NCI-H1092 treated with DMSO at 0.1 percent for 48 hours (cell line): ENCODE measurements around the gene CYB561.
A peak's percentile ranks its signal among the peaks of the same experiment; 100 is the strongest.

Experiments
- DNase-seq: peaks from one replicate; lab custom pipeline; 2025; lab: John Stamatoyannopoulos, UW

Gene CYB561

GRCh38 chr17:63451150-63451549 is 5.0 kb upstream of the CYB561 start:
- no peak for DNase-seq

GRCh38 chr17:63450551-63450950 is 4.4 kb upstream of the CYB561 start:
- DNase-seq: no peak

- no peak for DNase-seq
Observed at GRCh38 chr17:63448655-63449054, 2.5 kb upstream of the CYB561 start.

GRCh38 chr17:63447471-63448009 is 1.4 kb upstream of the CYB561 start:
- peak; percentile 88 for DNase-seq

- peak; percentile 88 for DNase-seq
Observed at GRCh38 chr17:63446753-63447470, 806 bp upstream of the CYB561 start.

- DNase-seq: peak; percentile 56
Observed at GRCh38 chr17:63445571-63445953, 544 bp downstream of the CYB561 start.

- no peak for DNase-seq
Observed at GRCh38 chr17:63445065-63445464, 1.0 kb downstream of the CYB561 start.

GRCh38 chr17:63444457-63444856 is 1.6 kb downstream of the CYB561 start:
- no peak for DNase-seq

GRCh38 chr17:63443053-63443452 is 3.1 kb downstream of the CYB561 start:
- no peak for DNase-seq

GRCh38 chr17:63442549-63443035 is 3.5 kb downstream of the CYB561 start:
- DNase-seq: no peak

- DNase-seq: no peak
Observed at GRCh38 chr17:63442074-63442473, 4.0 kb downstream of the CYB561 start.

GRCh38 chr17:63441654-63442053 is 4.5 kb downstream of the CYB561 start:
- DNase-seq: no peak

GRCh38 chr17:63440770-63441335 is 5.3 kb downstream of the CYB561 start:
- no peak for DNase-seq

GRCh38 chr17:63440127-63440769 is 5.9 kb downstream of the CYB561 start:
- DNase-seq: no peak

GRCh38 chr17:63439687-63440086 is 6.4 kb downstream of the CYB561 start:
- DNase-seq: no peak

- DNase-seq: no peak
Observed at GRCh38 chr17:63438092-63439051, 7.7 kb downstream of the CYB561 start.

- no peak for DNase-seq
Observed at GRCh38 chr17:63437287-63438091, 8.6 kb downstream of the CYB561 start.

- DNase-seq: no peak
Observed at GRCh38 chr17:63436523-63437110, 9.5 kb downstream of the CYB561 start.

GRCh38 chr17:63435681-63436522 is 10.2 kb downstream of the CYB561 start:
- DNase-seq: peak; percentile 56
